H1 (cell line): ENCODE measurements around the gene INPP5A. TPM values are rescaled to one million over a fixed set of nuclear protein-coding genes. Genes with fewer than 3 reads are reported as not detected.

ENCODE experiments used
- CTCF ChIA-PET: fragments of 300-600 bp; sonication (Branson Sonifier 250); formaldehyde crosslinking; loops from one replicate; lab custom pipeline; 2021; ENCODE audit not compliant: partially characterized antibody; lab: Charles Lee
- POLR2A ChIA-PET: fragments of 300-600 bp; sonication (Branson Sonifier 250); formaldehyde crosslinking; loops from one replicate; lab custom pipeline; 2021; ENCODE audit warnings: inconsistent platforms; ENCODE audit not compliant: partially characterized antibody; lab: Charles Lee
- DNase-seq, 2 experiments: peaks; one replicate each; pipeline versions ENCODE4 v3.0.0 to v3.0.0-alpha.2; 2010 to 2022; ENCODE audit warnings: low spot score in 2 of 2, low read depth in 1 of 2, mixed read lengths in 1 of 2
- FAIRE-seq: peaks from 2 replicates; lab custom pipeline; 2011; peaks lifted over from hg19 to GRCh38; lab: Jason Lieb, UNC
- H2AFZ ChIP-seq: 2 replicates; pipeline ENCODE4 v1.8.1; 2012; ENCODE audit warnings: low read length, inconsistent platforms
- H2AK5ac ChIP-seq: 2 replicates; pipeline ENCODE4 v1.6.1; 2013; ENCODE audit warnings: low read depth, low read length
- H2BK120ac ChIP-seq: replicated peaks from 2 replicates; pipeline ENCODE3; 2013; ENCODE audit warnings: low read depth, low read length, inconsistent platforms
- H2BK12ac ChIP-seq: 2 replicates; pipeline ENCODE4 v1.6.1; 2013; ENCODE audit warnings: low read depth, low read length
- H2BK15ac ChIP-seq: 2 replicates; pipeline ENCODE4 v1.6.1; 2013; ENCODE audit warnings: low read length
- H2BK20ac ChIP-seq: 2 replicates; pipeline ENCODE4 v1.6.1; 2013; ENCODE audit warnings: low read length
- H2BK5ac ChIP-seq: 2 replicates; pipeline ENCODE4 v1.6.1; 2013; ENCODE audit warnings: low read depth, low read length
- H3K14ac ChIP-seq: 2 replicates; pipeline ENCODE4 v1.6.1; 2013; ENCODE audit warnings: inconsistent platforms; ENCODE audit not compliant: insufficient read length
- H3K18ac ChIP-seq: 2 replicates; pipeline ENCODE4 v1.6.1; 2013; ENCODE audit warnings: low read length; ENCODE audit errors: extremely low read depth
- H3K23ac ChIP-seq: 2 replicates; pipeline ENCODE4 v1.6.1; 2013; ENCODE audit warnings: inconsistent platforms; ENCODE audit not compliant: insufficient read length
- H3K23me2 ChIP-seq: 2 replicates; pipeline ENCODE4 v1.6.1; 2013; ENCODE audit warnings: low read depth, low read length
- H3K27ac ChIP-seq: 2 replicates; pipeline ENCODE4 v1.6.1; 2011; ENCODE audit warnings: low read depth, low read length, inconsistent platforms
- H3K27me3 ChIP-seq, 4 experiments: replicated peaks in 1 of 4; 1 replicate in 1 of 4; 2 replicates in 3 of 4; pipeline versions ENCODE4 v1.6.1 to v1.8.1; 2011 to 2013; ENCODE audit warnings: low read length in 3 of 4, mild to moderate bottlenecking in 3 of 4, inconsistent platforms in 2 of 4, mixed read lengths in 2 of 4, moderate library complexity in 1 of 4; ENCODE audit not compliant: control insufficient read depth in 3 of 4, insufficient read depth in 3 of 4; ENCODE audit errors: extremely low read depth in 1 of 4
- H3K36me3 ChIP-seq, 4 experiments: 2 replicates each; pipeline versions ENCODE4 v1.6.1 to v1.8.1; 2011 to 2013; ENCODE audit warnings: mild to moderate bottlenecking in 4 of 4, low read length in 3 of 4, moderate library complexity in 2 of 4, control low read depth in 1 of 4, inconsistent platforms in 1 of 4; ENCODE audit not compliant: insufficient read depth in 4 of 4, control insufficient read depth in 2 of 4
- H3K4ac ChIP-seq: replicated peaks from 2 replicates; pipeline ENCODE3; 2013; ENCODE audit warnings: low read length, low read depth, mixed read lengths, inconsistent platforms; ENCODE audit not compliant: insufficient read length
- H3K4me1 ChIP-seq, 4 experiments: replicated peaks in 1 of 4; 1 replicate in 1 of 4; 2 replicates in 3 of 4; pipeline versions ENCODE4 v1.6.1 to v1.8.1; 2011 to 2013; ENCODE audit warnings: low read length in 3 of 4, inconsistent platforms in 2 of 4, mixed read lengths in 1 of 4; ENCODE audit not compliant: insufficient read depth in 4 of 4, control insufficient read depth in 3 of 4
- H3K4me2 ChIP-seq, 2 experiments: 2 replicates each; pipeline versions ENCODE4 v1.6.1 to v1.8.1; 2011 to 2013; ENCODE audit warnings: low read depth in 2 of 2, low read length in 2 of 2, control low read depth in 1 of 2, inconsistent platforms in 1 of 2, mild to moderate bottlenecking in 1 of 2; ENCODE audit not compliant: insufficient read depth in 1 of 2
- H3K4me3 ChIP-seq, 4 experiments: fragments of 200-600, 300-600 bp in 1 of 4; sonication (generic), shearing (Covaris generic), sonication (Bioruptor Twin) in 1 of 4; 2 replicates each; pipeline versions ENCODE4 v1.5.1 to v1.8.1; 2011 to 2016; ENCODE audit warnings: low read length in 4 of 4, low read depth in 3 of 4, control low read depth in 2 of 4, inconsistent platforms in 2 of 4, mild to moderate bottlenecking in 2 of 4, mixed read lengths in 1 of 4, moderate library complexity in 1 of 4; ENCODE audit not compliant: insufficient read depth in 2 of 4; ENCODE audit errors: extremely low read depth in 1 of 4
- H3K56ac ChIP-seq: replicated peaks from 2 replicates; pipeline ENCODE3; 2013; ENCODE audit warnings: low read depth, mild to moderate bottlenecking, mixed read lengths, low read length, inconsistent platforms; ENCODE audit not compliant: insufficient read length
- H3K79me1 ChIP-seq: 2 replicates; pipeline ENCODE4 v1.6.1; 2013; ENCODE audit warnings: low read depth, low read length, control low read depth
- H3K79me2 ChIP-seq, 2 experiments: 2 replicates each; pipeline versions ENCODE4 v1.6.1 to v1.8.1; 2012 to 2013; ENCODE audit warnings: low read length in 2 of 2, mild to moderate bottlenecking in 2 of 2, inconsistent platforms in 1 of 2; ENCODE audit not compliant: insufficient read depth in 2 of 2, control insufficient read depth in 1 of 2
- H3K9ac ChIP-seq, 4 experiments: replicated peaks in 1 of 4; 1 replicate in 1 of 4; 2 replicates in 3 of 4; pipeline versions ENCODE4 v1.6.1 to v1.8.1; 2011 to 2013; ENCODE audit warnings: low read depth in 3 of 4, low read length in 3 of 4, control low read depth in 2 of 4, mild to moderate bottlenecking in 2 of 4, moderate library complexity in 2 of 4, inconsistent platforms in 1 of 4; ENCODE audit errors: extremely low read depth in 1 of 4
- H3K9me3 ChIP-seq, 2 experiments: 2 replicates each; pipeline versions ENCODE4 v1.6.1 to v1.8.1; 2012 to 2013; ENCODE audit warnings: mild to moderate bottlenecking in 2 of 2, moderate library complexity in 2 of 2, control low read depth in 1 of 2, inconsistent platforms in 1 of 2, low read depth in 1 of 2, low read length in 1 of 2, mixed read lengths in 1 of 2; ENCODE audit not compliant: insufficient read depth in 2 of 2
- H4K20me1 ChIP-seq, 2 experiments: replicated peaks in 1 of 2; 2 replicates each; pipeline versions ENCODE3 to v1.8.1; 2011 to 2013; ENCODE audit warnings: inconsistent platforms in 2 of 2, low read length in 2 of 2, mild to moderate bottlenecking in 1 of 2; ENCODE audit not compliant: insufficient read depth in 2 of 2, control insufficient read depth in 1 of 2
- H4K5ac ChIP-seq: 2 replicates; pipeline ENCODE4 v1.6.1; 2013; ENCODE audit warnings: low read length, low read depth, mixed read lengths, inconsistent platforms; ENCODE audit not compliant: insufficient read length
- H4K8ac ChIP-seq: 2 replicates; pipeline ENCODE4 v1.8.0; 2013; ENCODE audit warnings: mild to moderate bottlenecking, moderate library complexity, low read length, inconsistent platforms; ENCODE audit not compliant: insufficient read depth; ENCODE audit errors: extremely low read depth
- H4K91ac ChIP-seq: replicated peaks from 2 replicates; pipeline ENCODE3; 2013; ENCODE audit warnings: low read length, mixed read lengths, inconsistent platforms; ENCODE audit not compliant: insufficient read length
- ATF2 ChIP-seq: IDR thresholded peaks from 2 replicates; pipeline ENCODE4 v1.6.1; 2012; ENCODE audit warnings: low read length, inconsistent platforms
- CEBPB ChIP-seq: IDR thresholded peaks from 2 replicates; pipeline ENCODE4 v1.6.1; 2012; ENCODE audit warnings: low read depth, low read length
- GABPA ChIP-seq: IDR thresholded peaks from 2 replicates; pipeline ENCODE4 v1.6.1; 2011; ENCODE audit warnings: mild to moderate bottlenecking, low read length, moderate library complexity, borderline replicate concordance; ENCODE audit not compliant: insufficient read depth
- KDM4A ChIP-seq: IDR thresholded peaks from one replicate; pipeline ENCODE4 v1.7.1; 2012; ENCODE audit warnings: low read depth, mild to moderate bottlenecking, moderate library complexity, low read length, inconsistent platforms; ENCODE audit not compliant: severe bottlenecking
- WGBS, 2 experiments: shearing (Covaris generic) in 1 of 2; methylation state at CpG; one replicate each; pipeline versions ENCODE4 v1.1.6 to v1.1.7; 2013 to 2015; ENCODE audit warnings: low lambda C conversion rate in 2 of 2, mixed read lengths in 2 of 2, inconsistent platforms in 1 of 2, low coverage in 1 of 2, missing lambda C conversion rate in 1 of 2; ENCODE audit not compliant: insufficient replicate concordance in 2 of 2, insufficient coverage in 1 of 2, insufficient read length in 1 of 2; ENCODE audit errors: extremely low coverage in 1 of 2, missing lambda C conversion rate in 1 of 2; 5-methylcytosine and 5-hydroxymethylcytosine counted together
- polyA plus RNA-seq, 7 experiments: library from polyadenylated mRNA; depleted of rRNA in 3 of 7; stranded (reverse) in 5 of 7; unstranded in 2 of 7; fragments of >200 nt in 5 of 7; fragments of 200-250 nt in 2 of 7; gene quantifications; 1 replicate in 5 of 7; 2 replicates in 1 of 7; 4 replicates in 1 of 7; pipeline versions ENCODE4 v1.2.1 to v1.2.3, GENCODE V29; 2011 to 2013; ENCODE audit warnings: missing spikeins in 2 of 7, mixed read lengths in 2 of 7
- total RNA-seq: library from RNA; stranded (reverse); fragmentation: NEBNext Ultra II Directional; extraction: Animal tissue kit (Norgen Biotek cat#: 25700); gene quantifications from 2 replicates; pipeline ENCODE4 v1.2.1, GENCODE V29; 2021

INPP5A gene
- total and polyA plus RNA-seq, 2 of the 8 experiments (the other 6 are each of a cell fraction or from before 2014, with no cell fraction given): 19.7 to 27.5 TPM

- no peak overlapping the region for H3K4me2 ChIP-seq
- H4K20me1 ChIP-seq: peaks cover 2 to 10% of the 10 kb centered on the region in 2 experiments
- no peak overlapping the region for H2AFZ ChIP-seq
- no peak overlapping the region for H3K4ac ChIP-seq
- WGBS, 2 experiments: 90% methylated on average over 19 of the region's 19 CpGs; no CpG with 5 or more reads in 1 of the 2 experiments
- H3K27me3 ChIP-seq: no peaks in the 10 kb centered on the region
- H3K23me2 ChIP-seq: no peaks in the 10 kb centered on the region
- H3K18ac ChIP-seq: no peak overlapping the region; the same call in 1 of the 2 replicates
- H2BK20ac ChIP-seq: no peak overlapping the region
- H3K27ac ChIP-seq: no peak overlapping the region
- DNase-seq (no peak), FAIRE-seq (no peak)
- H2BK12ac ChIP-seq: no peak overlapping the region
- no peak overlapping the region for H3K9ac ChIP-seq
- no peak overlapping the region for H2AK5ac ChIP-seq
- H3K36me3 ChIP-seq: no peaks in the 10 kb centered on the region
- no peak overlapping the region; the same call in none of the 2 replicates for H4K8ac ChIP-seq
- H3K4me1 ChIP-seq: no peaks in the 10 kb centered on the region
- H3K79me1 ChIP-seq: no peaks in the 10 kb centered on the region
- H4K5ac ChIP-seq: no peak overlapping the region
- no peak overlapping the region for H3K56ac ChIP-seq
- CTCF ChIA-PET: interaction anchor here (1.1 to 1.4 kb wide), 6 partner anchors 8 to 79 kb away, joined by 3 to 9 read pairs (median 3); no protein-coding TSS in a partner anchor
- H2BK15ac ChIP-seq: no peak overlapping the region
- no peak overlapping the region for H3K4me3 ChIP-seq
- no peaks in the 10 kb centered on the region for H3K9me3 ChIP-seq
- H2BK120ac ChIP-seq: no peak overlapping the region
- H4K91ac ChIP-seq: no peak overlapping the region
- H3K79me2 ChIP-seq: no peaks in the 10 kb centered on the region
- no peak overlapping the region for H3K14ac ChIP-seq
- no peak overlapping the region for H3K23ac ChIP-seq
- POLR2A ChIA-PET: no interaction called here
- no peak overlapping the region; the same call in 1 of the 2 replicates for H2BK5ac ChIP-seq
- no peak for TF ChIP-seq GABPA
- no peak for TF ChIP-seq CEBPB
- TF ChIP-seq KDM4A: no peak
- no peak for TF ChIP-seq ATF2
Measured at GRCh38 chr10:132733926-132734325, 196.3 kb downstream of the INPP5A start.
